Natural killer cell (primary cell): ENCODE data around the gene RFX3. TPM values are rescaled to one million over a fixed set of nuclear protein-coding genes. Genes with fewer than 3 reads are reported as not detected.
A peak's percentile ranks its signal among the peaks of the same experiment; 100 is the strongest.

Experiments used
- ATAC-seq, 3 donors: fragments of 150-1000 bp in 2 of 3; fragments of 200-7000 bp in 1 of 3; cut with Tn5 transposase; 1 replicate in 1 of 3; 2 replicates in 2 of 3; pipeline ENCODE4 v1.10.0; 2021; ENCODE audit warnings: mild to moderate bottlenecking in 2 of 3, moderate library complexity in 2 of 3
- DNase-seq, 2 donors: peaks; one replicate each; pipeline versions ENCODE4 v3.0.0 to v3.0.0-alpha.2; 2013 to 2021; ENCODE audit warnings: mixed read lengths in 1 of 2
- H3K27ac ChIP-seq: one replicate; pipeline ENCODE4 v1.5.1; 2013; ENCODE audit warnings: mild to moderate bottlenecking, low read length
- H3K27me3 ChIP-seq: one replicate; pipeline ENCODE4 v1.6.1; 2013; ENCODE audit warnings: low read length; ENCODE audit not compliant: control insufficient read depth, insufficient read depth
- H3K36me3 ChIP-seq: one replicate; pipeline ENCODE4 v1.6.1; 2013; ENCODE audit warnings: low read length; ENCODE audit not compliant: control insufficient read depth, insufficient read depth
- H3K4me1 ChIP-seq: one replicate; pipeline ENCODE4 v1.6.1; 2013; ENCODE audit warnings: low read length; ENCODE audit not compliant: control insufficient read depth, insufficient read depth
- H3K4me3 ChIP-seq: one replicate; pipeline ENCODE4 v1.5.1; 2013; ENCODE audit warnings: low read length
- H3K9me3 ChIP-seq: one replicate; pipeline ENCODE4 v1.6.1; 2013; ENCODE audit warnings: low read length; ENCODE audit not compliant: control insufficient read depth, insufficient read depth
- H3K27ac Mint-ChIP-seq, 2 donors: one replicate each; pipeline ENCODE4 v1.8.0; 2022; ENCODE audit warnings: mild to moderate bottlenecking in 2 of 2, mixed read lengths in 2 of 2, moderate library complexity in 1 of 2
- H3K27me3 Mint-ChIP-seq, 2 donors: one replicate each; pipeline ENCODE4 v1.8.0; 2022; ENCODE audit warnings: low read depth in 2 of 2, mixed read lengths in 2 of 2
- H3K36me3 Mint-ChIP-seq: one replicate; pipeline ENCODE4 v1.8.0; 2022; ENCODE audit warnings: mixed read lengths
- H3K4me1 Mint-ChIP-seq, 2 donors: one replicate each; pipeline ENCODE4 v1.8.0; 2022; ENCODE audit warnings: mixed read lengths in 2 of 2
- H3K4me3 Mint-ChIP-seq: one replicate; pipeline ENCODE4 v1.8.0; 2022; ENCODE audit warnings: mild to moderate bottlenecking, moderate library complexity, mixed read lengths
- H3K9me3 Mint-ChIP-seq, 2 donors: one replicate each; pipeline ENCODE4 v1.8.0; 2022; ENCODE audit warnings: mixed read lengths in 2 of 2
- CTCF ChIP-seq: fragments of 200-600 bp; IDR thresholded peaks from one replicate; pipeline ENCODE4 v1.8.0; 2022; ENCODE audit warnings: antibody characterized with exemption
- WGBS: methylation state at CpG from one replicate; pipeline ENCODE4 v1.1.7; 2013; ENCODE audit warnings: missing lambda C conversion rate; ENCODE audit not compliant: insufficient coverage; 5-methylcytosine and 5-hydroxymethylcytosine counted together
- intact Hi-C: fragments of 100-400 bp; cut with micrococcal nuclease; formaldehyde crosslinking; loops from one replicate; pipeline ENCODE4 v1.14.2; 2022
- total RNA-seq, 4 donors: library from RNA; stranded (reverse); fragments of 120-200 nt in 1 of 4; gene quantifications; one replicate each; pipeline versions ENCODE4 v1.2.3 to v1.2.4, GENCODE V29; 2013 to 2022

The RFX3 gene
- total RNA-seq, 3 donors from 2014 or later (not counting 1 experiment from before 2014, with no cell fraction given) = 24.0 to 30.6 (median 30.0) TPM

- intact Hi-C loops = no loop called here
- Mint-ChIP-seq H3K4me3 (no peak overlapping the region), H3K9me3 (no peaks in the 10 kb centered on the region), H3K36me3 (no peaks in the 10 kb centered on the region), H3K4me1 (peaks cover 8 to 14% of the 10 kb centered on the region in 2 donors), H3K27me3 (no peaks in the 10 kb centered on the region), H3K27ac (no peak overlapping the region)
- ATAC-seq = no peak
- no peak for DNase-seq
- no peak for TF ChIP-seq CTCF
- Histone ChIP-seq H3K36me3 (peaks cover 5% of the 10 kb centered on the region), H3K9me3 (no peaks in the 10 kb centered on the region), H3K4me1 (no peaks in the 10 kb centered on the region), H3K4me3 (no peak overlapping the region), H3K27ac (no peak overlapping the region), H3K27me3 (no peaks in the 10 kb centered on the region)
- WGBS = 84% methylated on average over 1 of the region's 2 CpGs
These were observed 193.0 kb downstream of the RFX3 start for GRCh38 chr9:3332802-3333201.

GRCh38 chr9:3331801-3332200 lies 194.0 kb downstream of the RFX3 start:
- TF ChIP-seq CTCF = no peak
- Histone ChIP-seq H3K27ac (no peak overlapping the region), H3K9me3 (no peaks in the 10 kb centered on the region), H3K27me3 (no peaks in the 10 kb centered on the region), H3K36me3 (peaks cover 5% of the 10 kb centered on the region), H3K4me1 (no peaks in the 10 kb centered on the region), H3K4me3 (no peak overlapping the region)
- DNase-seq (peak in 1 of 2 donors; percentile 5), ATAC-seq (no peak)
- Mint-ChIP-seq H3K36me3 (no peaks in the 10 kb centered on the region), H3K27ac (no peak overlapping the region), H3K9me3 (no peaks in the 10 kb centered on the region), H3K4me3 (no peak overlapping the region), H3K4me1 (peaks cover 2 to 6% of the 10 kb centered on the region in 2 donors), H3K27me3 (no peaks in the 10 kb centered on the region)
- intact Hi-C loops = no loop called here
- WGBS = 88% methylated on average over 2 of the region's 2 CpGs

- DNase-seq = no peak
- no peak for TF ChIP-seq CTCF
- Mint-ChIP-seq H3K9me3 (no peaks in the 10 kb centered on the region), H3K27ac (no peak overlapping the region), H3K36me3 (no peaks in the 10 kb centered on the region), H3K4me3 (no peak overlapping the region), H3K27me3 (no peaks in the 10 kb centered on the region), H3K4me1 (no peaks in the 10 kb centered on the region)
- intact Hi-C loops = no loop called here
- no peaks in the 10 kb centered on the region for H3K9me3 ChIP-seq
- no peak overlapping the region for H3K27ac ChIP-seq
- no peak overlapping the region for H3K4me3 ChIP-seq
- peaks cover 5% of the 10 kb centered on the region for H3K36me3 ChIP-seq
- no peak for ATAC-seq
- no peaks in the 10 kb centered on the region for H3K4me1 ChIP-seq
- no peaks in the 10 kb centered on the region for H3K27me3 ChIP-seq
These were observed 194.9 kb downstream of the RFX3 start for GRCh38 chr9:3330792-3331420.

GRCh38 chr9:3329361-3329760 lies 196.4 kb downstream of the RFX3 start:
- H3K36me3 ChIP-seq = peaks cover 5% of the 10 kb centered on the region
- no peaks in the 10 kb centered on the region for H3K9me3 ChIP-seq
- H3K36me3 Mint-ChIP-seq = no peaks in the 10 kb centered on the region
- no peak overlapping the region for H3K4me3 Mint-ChIP-seq
- no peak overlapping the region for H3K27ac Mint-ChIP-seq
- H3K27me3 ChIP-seq = no peaks in the 10 kb centered on the region
- ATAC-seq = no peak
- no peak for DNase-seq
- no peak overlapping the region for H3K4me3 ChIP-seq
- H3K4me1 Mint-ChIP-seq = no peaks in the 10 kb centered on the region
- H3K4me1 ChIP-seq = no peaks in the 10 kb centered on the region
- no peak overlapping the region for H3K27ac ChIP-seq
- H3K9me3 Mint-ChIP-seq = no peaks in the 10 kb centered on the region
- intact Hi-C loops = no loop called here
- WGBS = no CpG with 5 or more reads among the region's 2 CpGs
- no peaks in the 10 kb centered on the region for H3K27me3 Mint-ChIP-seq
- TF ChIP-seq CTCF = no peak
